ENCODE measurements around the gene PAM16. TPM values are rescaled to one million over a fixed set of nuclear protein-coding genes. Genes with fewer than 3 reads are reported as not detected.

Gene PAM16
- polyA plus RNA-seq, 4 donors, result 34.7 to 98.4 (median 69.5) TPM

DNA sequence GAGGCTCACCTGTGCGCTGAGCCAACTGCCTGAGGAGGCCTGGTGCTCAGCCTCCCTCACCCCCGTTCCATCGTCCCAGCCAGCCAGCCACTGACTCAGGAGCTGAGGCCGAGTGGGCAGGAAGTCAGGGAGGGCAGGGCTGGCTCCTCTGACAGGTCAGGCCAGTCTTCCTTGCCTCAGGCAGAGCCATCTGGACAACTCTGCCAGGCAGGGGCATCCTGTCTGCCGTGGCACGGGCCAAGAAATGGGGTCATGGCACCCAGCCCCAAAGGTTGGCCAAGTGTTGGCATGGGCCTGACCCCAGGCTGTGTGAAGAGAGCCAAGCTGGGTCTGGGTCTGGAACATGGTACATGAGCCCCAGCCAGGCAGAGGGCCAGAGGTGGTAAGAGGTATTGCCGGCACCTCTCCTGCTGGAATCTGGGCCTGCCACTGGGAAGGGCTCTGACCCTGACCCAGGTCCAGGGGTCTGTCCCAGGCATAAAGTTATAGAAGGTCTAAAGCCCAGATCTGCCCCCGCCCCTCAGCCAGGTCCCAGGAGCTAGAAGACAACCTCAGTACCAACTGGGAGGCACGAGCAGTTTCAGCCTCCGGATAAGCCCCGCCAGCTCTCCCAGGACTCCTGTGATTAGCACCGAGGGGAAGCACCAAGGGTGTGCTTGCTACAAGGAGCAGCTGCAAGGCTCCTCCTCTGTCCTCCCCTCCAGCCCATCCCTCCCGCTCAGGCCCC lies 18.0 kb upstream of the PAM16 start:
- no peaks in the 10 kb centered on the region for H3K9me3 ChIP-seq (ENCODE audit: control insufficient read depth in 2 of 2, insufficient read depth in 1 of 2, low read depth in 1 of 2, low read length in 1 of 2)
- 88 to 95% (median 91%) methylated on average over 12 to 13 of the region's 13 CpGs for WGBS, 3 donors
- peaks cover 4 to 26% (median 5%) of the 10 kb centered on the region in 3 donors for H3K4me1 ChIP-seq (ENCODE audit: control insufficient read depth in 3 of 3, insufficient read depth in 2 of 3, low read depth in 1 of 3, low read length in 2 of 3)
- FAIRE-seq (no peak), DNase-seq (no peak)
- no peaks in the 10 kb centered on the region for H3K27me3 ChIP-seq (ENCODE audit: control insufficient read depth in 3 of 3, insufficient read depth in 3 of 3, low read length in 3 of 3)
- peak overlapping the region in 1 of 3 donors; percentile 40 for H3K27ac ChIP-seq (ENCODE audit: low read depth in 1 of 3, low read length in 2 of 3)
- H3K36me3 ChIP-seq (ENCODE audit: control insufficient read depth in 3 of 3, insufficient read depth in 2 of 3, low read depth in 1 of 3, low read length in 3 of 3), result peaks cover 0 to 57% (median 7%) of the 10 kb centered on the region in 3 donors
- H3K4me3 ChIP-seq (ENCODE audit: low read depth in 1 of 3, low read length in 3 of 3), result no peak overlapping the region

DNA sequence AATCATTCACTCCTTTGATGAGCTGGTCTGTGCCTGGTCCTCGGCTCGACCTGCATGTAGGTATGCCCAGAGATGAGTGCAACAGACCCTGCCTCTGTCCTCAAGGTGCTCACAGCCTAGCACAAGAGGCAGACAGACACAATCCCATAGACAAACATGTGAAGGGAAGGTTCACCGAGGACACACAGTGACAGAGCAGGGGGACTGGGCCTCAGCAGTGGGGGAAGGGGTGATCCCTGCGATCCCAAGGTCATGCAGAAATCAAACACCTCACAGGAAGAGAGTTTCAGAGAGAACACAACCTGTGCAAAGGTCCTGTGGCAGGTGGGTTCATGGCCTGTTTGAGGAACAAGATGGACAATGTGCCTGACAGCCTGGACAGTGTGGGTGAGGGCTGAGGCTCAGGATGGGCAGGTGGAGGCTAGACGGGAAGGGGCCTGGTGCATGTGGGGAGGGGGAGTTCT lies 16.3 kb upstream of the PAM16 start:
- 90 to 96% (median 93%) methylated on average over 5 of the region's 5 CpGs for WGBS, 3 donors
- Histone ChIP-seq H3K27ac (ENCODE audit: low read depth in 1 of 3, low read length in 2 of 3) (no peak overlapping the region), H3K4me3 (ENCODE audit: low read depth in 1 of 3, low read length in 3 of 3) (no peak overlapping the region), H3K4me1 (ENCODE audit: control insufficient read depth in 3 of 3, insufficient read depth in 2 of 3, low read depth in 1 of 3, low read length in 2 of 3) (peaks cover 3 to 10% (median 5%) of the 10 kb centered on the region in 3 donors), H3K9me3 (ENCODE audit: control insufficient read depth in 2 of 2, insufficient read depth in 1 of 2, low read depth in 1 of 2, low read length in 1 of 2) (no peaks in the 10 kb centered on the region), H3K36me3 (ENCODE audit: control insufficient read depth in 3 of 3, insufficient read depth in 2 of 3, low read depth in 1 of 3, low read length in 3 of 3) (peaks cover 0 to 69% (median 13%) of the 10 kb centered on the region in 3 donors), H3K27me3 (ENCODE audit: control insufficient read depth in 3 of 3, insufficient read depth in 3 of 3, low read length in 3 of 3) (no peaks in the 10 kb centered on the region)
- no peak for FAIRE-seq
- DNase-seq, result no peak

DNA sequence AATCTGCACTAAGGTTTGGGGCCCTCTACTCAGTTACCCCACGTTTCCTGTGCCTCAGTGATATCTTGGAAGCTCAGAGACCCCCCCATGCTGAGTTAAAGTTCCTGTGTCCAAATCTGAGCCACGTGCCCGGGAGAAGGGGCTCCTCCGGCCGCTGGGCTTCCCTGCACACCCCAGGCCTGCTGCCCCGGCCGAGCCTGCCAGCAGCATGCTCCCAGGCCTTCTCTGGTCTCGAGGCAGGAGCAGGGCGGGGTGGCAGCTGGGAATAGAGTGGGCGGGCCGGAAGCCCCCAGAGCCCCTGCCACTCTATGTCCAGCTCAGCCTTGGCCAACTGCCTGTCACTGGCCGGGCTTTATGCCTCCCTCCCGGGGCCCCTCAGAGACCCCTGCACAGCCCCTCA lies 14.9 kb upstream of the PAM16 start:
- H3K4me3 ChIP-seq (ENCODE audit: low read depth in 1 of 3, low read length in 3 of 3), result no peak overlapping the region
- DNase-seq, result no peak
- H3K27ac ChIP-seq (ENCODE audit: low read depth in 1 of 3, low read length in 2 of 3), result no peak overlapping the region
- no peak for FAIRE-seq
- peaks cover 0 to under 1% (median 0%) of the 10 kb centered on the region in 3 donors for H3K4me1 ChIP-seq (ENCODE audit: control insufficient read depth in 3 of 3, insufficient read depth in 2 of 3, low read depth in 1 of 3, low read length in 2 of 3)
- no peaks in the 10 kb centered on the region for H3K27me3 ChIP-seq (ENCODE audit: control insufficient read depth in 3 of 3, insufficient read depth in 3 of 3, low read length in 3 of 3)
- 94 to 96% (median 95%) methylated on average over 10 to 13 of the region's 13 CpGs for WGBS, 3 donors
- H3K36me3 ChIP-seq (ENCODE audit: control insufficient read depth in 3 of 3, insufficient read depth in 2 of 3, low read depth in 1 of 3, low read length in 3 of 3), result peaks cover 0 to 83% (median 14%) of the 10 kb centered on the region in 3 donors
- no peaks in the 10 kb centered on the region for H3K9me3 ChIP-seq (ENCODE audit: control insufficient read depth in 2 of 2, insufficient read depth in 1 of 2, low read depth in 1 of 2, low read length in 1 of 2)

DNA sequence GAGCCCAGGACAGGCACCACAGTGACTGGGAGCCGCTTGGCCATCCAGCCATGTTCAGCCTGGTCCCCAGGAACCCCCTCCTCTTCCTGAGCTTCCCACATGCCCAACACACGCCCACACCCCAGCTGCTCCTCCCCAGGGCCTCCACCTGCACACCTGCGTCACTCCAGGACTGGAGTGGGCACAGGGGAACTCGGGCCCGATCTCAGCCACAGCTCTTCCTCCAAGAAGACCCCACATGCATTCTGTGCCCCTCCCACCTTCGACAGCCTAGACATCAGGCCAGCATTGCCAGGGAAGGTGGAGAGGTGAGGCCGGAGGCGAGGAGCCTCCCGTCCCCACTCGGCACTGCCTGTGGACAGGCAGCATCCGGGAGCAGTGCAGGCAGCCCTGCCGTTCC lies 14.5 kb upstream of the PAM16 start:
- Histone ChIP-seq H3K4me1 (ENCODE audit: control insufficient read depth in 3 of 3, insufficient read depth in 2 of 3, low read depth in 1 of 3, low read length in 2 of 3) (no peaks in the 10 kb centered on the region), H3K27ac (ENCODE audit: low read depth in 1 of 3, low read length in 2 of 3) (no peak overlapping the region), H3K9me3 (ENCODE audit: control insufficient read depth in 2 of 2, insufficient read depth in 1 of 2, low read depth in 1 of 2, low read length in 1 of 2) (no peaks in the 10 kb centered on the region), H3K27me3 (ENCODE audit: control insufficient read depth in 3 of 3, insufficient read depth in 3 of 3, low read length in 3 of 3) (no peaks in the 10 kb centered on the region), H3K4me3 (ENCODE audit: low read depth in 1 of 3, low read length in 3 of 3) (no peak overlapping the region), H3K36me3 (ENCODE audit: control insufficient read depth in 3 of 3, insufficient read depth in 2 of 3, low read depth in 1 of 3, low read length in 3 of 3) (peaks cover 0 to 87% (median 14%) of the 10 kb centered on the region in 3 donors)
- DNase-seq (no peak), FAIRE-seq (no peak)
- WGBS, 3 donors, result 94 to 97% (median 96%) methylated on average over 12 of the region's 12 CpGs

DNA sequence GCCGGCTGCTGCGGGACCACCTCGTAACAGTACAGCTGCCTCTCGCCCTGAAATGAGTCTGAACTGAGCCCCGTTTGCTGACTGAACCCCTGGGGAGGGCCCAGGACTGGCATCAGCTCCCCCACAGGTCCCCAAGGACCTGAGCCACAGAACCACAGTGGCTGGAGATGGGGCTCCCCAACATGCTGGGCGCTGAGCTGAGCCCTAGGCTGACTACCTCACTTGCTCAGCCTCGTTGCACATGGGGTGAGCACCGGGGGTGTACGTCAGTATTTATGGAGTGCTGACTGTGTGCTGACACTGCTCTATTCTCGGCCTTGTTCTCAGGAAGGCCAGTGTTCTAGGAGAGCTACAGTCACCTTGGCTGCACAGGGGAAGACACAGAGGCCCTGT lies 13.9 kb upstream of the PAM16 start:
- WGBS, 3 donors, result 91 to 99% (median 96%) methylated on average over 9 to 10 of the region's 10 CpGs
- Histone ChIP-seq H3K9me3 (ENCODE audit: control insufficient read depth in 2 of 2, insufficient read depth in 1 of 2, low read depth in 1 of 2, low read length in 1 of 2) (no peaks in the 10 kb centered on the region), H3K36me3 (ENCODE audit: control insufficient read depth in 3 of 3, insufficient read depth in 2 of 3, low read depth in 1 of 3, low read length in 3 of 3) (peaks cover 0 to 91% (median 14%) of the 10 kb centered on the region in 3 donors), H3K27ac (ENCODE audit: low read depth in 1 of 3, low read length in 2 of 3) (no peak overlapping the region), H3K4me3 (ENCODE audit: low read depth in 1 of 3, low read length in 3 of 3) (no peak overlapping the region), H3K27me3 (ENCODE audit: control insufficient read depth in 3 of 3, insufficient read depth in 3 of 3, low read length in 3 of 3) (no peaks in the 10 kb centered on the region), H3K4me1 (ENCODE audit: control insufficient read depth in 3 of 3, insufficient read depth in 2 of 3, low read depth in 1 of 3, low read length in 2 of 3) (no peaks in the 10 kb centered on the region)
- DNase-seq (no peak), FAIRE-seq (no peak)

DNA sequence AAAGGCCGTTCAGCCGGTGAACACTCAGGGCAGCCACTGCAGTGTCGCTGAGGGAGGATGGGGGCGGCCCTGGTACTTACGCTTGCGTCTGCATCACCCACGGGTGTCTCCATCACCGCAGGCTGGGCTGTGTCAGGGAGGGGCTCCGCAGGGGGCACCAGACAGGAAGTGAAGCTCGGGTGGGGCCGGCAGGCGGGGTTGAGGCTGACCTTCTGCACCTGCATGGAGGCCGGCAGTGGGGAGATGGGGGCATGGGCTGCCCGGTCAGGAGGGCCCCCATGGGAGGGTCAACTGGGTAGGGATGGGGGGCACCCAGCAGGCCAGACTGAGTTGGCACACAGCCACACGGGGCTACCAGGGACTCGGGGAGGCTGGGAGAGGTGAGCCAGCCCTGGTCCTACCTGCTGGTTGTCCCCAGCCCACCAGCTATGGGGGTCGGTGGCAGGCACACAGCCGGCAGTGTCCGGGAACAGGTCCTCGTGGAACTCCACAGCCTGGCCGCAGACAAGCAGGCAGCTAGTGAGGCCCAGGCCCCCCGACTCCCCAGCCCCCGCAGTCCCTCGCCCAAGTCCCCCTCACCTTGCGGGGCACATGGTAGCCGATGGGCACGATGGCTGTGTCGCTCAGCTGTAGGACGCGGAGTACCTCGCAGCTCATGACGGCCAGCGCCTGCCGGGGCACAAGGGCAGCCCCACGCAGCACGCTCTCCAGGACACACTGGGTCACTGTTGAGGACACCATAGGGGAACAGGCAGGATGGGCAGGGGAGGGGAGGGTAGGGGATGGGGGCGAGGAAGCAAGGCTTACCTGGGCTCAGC lies 13.3 kb upstream of the PAM16 start:
- H3K4me3 ChIP-seq (ENCODE audit: low read depth in 1 of 3, low read length in 3 of 3), result no peak overlapping the region
- no peaks in the 10 kb centered on the region for H3K9me3 ChIP-seq (ENCODE audit: control insufficient read depth in 2 of 2, insufficient read depth in 1 of 2, low read depth in 1 of 2, low read length in 1 of 2)
- H3K27me3 ChIP-seq (ENCODE audit: control insufficient read depth in 3 of 3, insufficient read depth in 3 of 3, low read length in 3 of 3), result no peaks in the 10 kb centered on the region
- peaks cover 0 to under 1% (median 0%) of the 10 kb centered on the region in 3 donors for H3K4me1 ChIP-seq (ENCODE audit: control insufficient read depth in 3 of 3, insufficient read depth in 2 of 3, low read depth in 1 of 3, low read length in 2 of 3)
- no peak for DNase-seq
- no peak overlapping the region for H3K27ac ChIP-seq (ENCODE audit: low read depth in 1 of 3, low read length in 2 of 3)
- 87 to 93% (median 91%) methylated on average over 32 to 37 of the region's 37 CpGs for WGBS, 3 donors
- peaks cover 1 to 90% (median 14%) of the 10 kb centered on the region in 3 donors for H3K36me3 ChIP-seq (ENCODE audit: control insufficient read depth in 3 of 3, insufficient read depth in 2 of 3, low read depth in 1 of 3, low read length in 3 of 3)
- no peak for FAIRE-seq

DNA sequence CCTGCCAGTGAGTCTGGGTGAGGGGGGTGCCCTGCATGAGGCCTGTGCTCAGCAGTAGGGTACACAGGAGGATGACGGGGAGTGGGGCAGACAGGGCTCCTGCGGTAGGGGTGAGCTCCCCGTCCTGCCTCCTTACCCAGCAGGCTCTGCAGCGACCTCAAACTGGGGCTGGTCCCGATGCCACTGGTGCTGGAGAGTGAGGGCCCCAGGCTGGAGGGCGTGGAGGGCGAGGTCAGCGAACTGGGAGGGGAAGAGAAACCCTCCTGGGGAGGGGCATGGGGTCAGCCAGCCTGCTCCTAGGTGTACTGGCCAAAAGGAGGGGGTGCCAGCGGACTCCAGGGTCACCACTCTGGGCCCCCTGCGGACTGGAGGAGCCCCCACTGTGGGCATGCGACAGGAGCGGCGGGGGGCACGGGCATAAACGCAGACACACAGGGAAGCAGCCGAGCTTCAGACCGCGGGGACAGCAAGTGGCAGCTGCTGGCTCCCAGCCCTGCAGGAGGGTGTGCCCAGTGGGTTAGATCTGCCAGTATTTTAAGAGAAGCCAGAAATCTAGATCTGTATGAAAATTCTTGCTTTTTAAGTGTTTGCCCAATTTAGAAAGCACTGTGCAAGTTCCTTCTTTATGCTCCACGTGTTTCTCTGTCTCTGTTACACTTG lies 11.5 kb upstream of the PAM16 start:
- H3K27me3 ChIP-seq (ENCODE audit: control insufficient read depth in 3 of 3, insufficient read depth in 3 of 3, low read length in 3 of 3), result no peaks in the 10 kb centered on the region
- H3K36me3 ChIP-seq (ENCODE audit: control insufficient read depth in 3 of 3, insufficient read depth in 2 of 3, low read depth in 1 of 3, low read length in 3 of 3), result peaks cover 4 to 95% (median 14%) of the 10 kb centered on the region in 3 donors
- DNase-seq (no peak), FAIRE-seq (no peak)
- no peaks in the 10 kb centered on the region for H3K9me3 ChIP-seq (ENCODE audit: control insufficient read depth in 2 of 2, insufficient read depth in 1 of 2, low read depth in 1 of 2, low read length in 1 of 2)
- peaks cover 0 to 3% (median 0%) of the 10 kb centered on the region in 3 donors for H3K4me1 ChIP-seq (ENCODE audit: control insufficient read depth in 3 of 3, insufficient read depth in 2 of 3, low read depth in 1 of 3, low read length in 2 of 3)
- H3K27ac ChIP-seq (ENCODE audit: low read depth in 1 of 3, low read length in 2 of 3), result no peak overlapping the region
- H3K4me3 ChIP-seq (ENCODE audit: low read depth in 1 of 3, low read length in 3 of 3), result no peak overlapping the region
- WGBS, 3 donors, result 88 to 89% (median 88%) methylated on average over 18 to 19 of the region's 19 CpGs

DNA sequence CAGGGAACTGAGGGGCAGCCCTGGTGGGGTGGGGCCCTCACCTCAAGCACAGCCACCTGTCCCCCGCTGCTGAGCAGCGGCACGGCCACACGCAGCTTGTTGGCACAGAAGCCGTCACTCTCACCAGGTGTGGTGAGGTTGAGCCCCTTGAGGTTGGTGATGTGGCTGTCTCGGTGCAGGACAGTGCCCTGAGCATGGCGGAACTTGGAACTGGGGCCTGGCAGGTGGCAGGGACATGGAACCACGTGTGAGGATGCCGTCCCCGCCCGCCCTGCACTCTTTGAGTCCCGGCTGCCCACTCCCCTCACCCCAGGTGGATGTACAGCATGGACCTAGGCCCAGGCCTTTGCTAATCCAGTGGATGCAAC lies 10.8 kb upstream of the PAM16 start:
- H3K27me3 ChIP-seq (ENCODE audit: control insufficient read depth in 3 of 3, insufficient read depth in 3 of 3, low read length in 3 of 3), result no peaks in the 10 kb centered on the region
- no peaks in the 10 kb centered on the region for H3K9me3 ChIP-seq (ENCODE audit: control insufficient read depth in 2 of 2, insufficient read depth in 1 of 2, low read depth in 1 of 2, low read length in 1 of 2)
- DNase-seq (no peak), FAIRE-seq (no peak)
- peaks cover 5 to 95% (median 14%) of the 10 kb centered on the region in 3 donors for H3K36me3 ChIP-seq (ENCODE audit: control insufficient read depth in 3 of 3, insufficient read depth in 2 of 3, low read depth in 1 of 3, low read length in 3 of 3)
- H3K4me1 ChIP-seq (ENCODE audit: control insufficient read depth in 3 of 3, insufficient read depth in 2 of 3, low read depth in 1 of 3, low read length in 2 of 3), result peaks cover 0 to 3% (median 0%) of the 10 kb centered on the region in 3 donors
- WGBS, 3 donors, result 89 to 94% (median 94%) methylated on average over 12 of the region's 12 CpGs
- no peak overlapping the region for H3K4me3 ChIP-seq (ENCODE audit: low read depth in 1 of 3, low read length in 3 of 3)
- no peak overlapping the region for H3K27ac ChIP-seq (ENCODE audit: low read depth in 1 of 3, low read length in 2 of 3)
